ENCODE data around the gene RNF146.

The RNF146 gene

DNA sequence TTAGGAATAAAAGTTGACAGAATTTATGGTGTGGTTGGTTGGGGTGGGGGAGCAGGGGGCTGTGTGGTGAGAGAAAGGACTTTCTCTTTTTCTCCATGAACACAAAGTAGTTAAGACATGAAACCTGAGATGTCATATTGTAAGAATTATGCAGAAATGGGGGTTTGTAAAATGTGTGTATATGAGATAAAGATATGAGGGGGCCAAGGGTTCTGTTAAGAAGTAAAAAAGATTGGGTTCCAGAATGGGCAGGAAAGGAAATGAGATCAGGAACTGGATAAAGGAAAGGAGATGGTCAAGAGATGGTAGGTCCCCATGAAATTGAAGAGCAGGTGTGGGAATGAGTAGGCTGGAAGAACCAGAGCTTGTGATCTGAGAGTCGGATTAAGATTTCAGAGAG is 9.7 kb downstream of the RNF146 start:
- TF ChIP-seq EZH2phosphoT487 (IDR thresholded peaks at IDR 0.05; ENCODE audit: borderline replicate concordance): no peak
- no peak for TF ChIP-seq CTCF (conservative IDR thresholded peaks at IDR 0.05; ENCODE audit: low read length)
- H4K20me1 ChIP-seq (ENCODE audit: insufficient read depth, low read length, poor library complexity, severe bottlenecking): peaks cover 45% of the 10 kb centered on the region
- peaks cover 64% of the 10 kb centered on the region for H3K79me2 ChIP-seq (ENCODE audit: insufficient read depth, low read length)

DNA sequence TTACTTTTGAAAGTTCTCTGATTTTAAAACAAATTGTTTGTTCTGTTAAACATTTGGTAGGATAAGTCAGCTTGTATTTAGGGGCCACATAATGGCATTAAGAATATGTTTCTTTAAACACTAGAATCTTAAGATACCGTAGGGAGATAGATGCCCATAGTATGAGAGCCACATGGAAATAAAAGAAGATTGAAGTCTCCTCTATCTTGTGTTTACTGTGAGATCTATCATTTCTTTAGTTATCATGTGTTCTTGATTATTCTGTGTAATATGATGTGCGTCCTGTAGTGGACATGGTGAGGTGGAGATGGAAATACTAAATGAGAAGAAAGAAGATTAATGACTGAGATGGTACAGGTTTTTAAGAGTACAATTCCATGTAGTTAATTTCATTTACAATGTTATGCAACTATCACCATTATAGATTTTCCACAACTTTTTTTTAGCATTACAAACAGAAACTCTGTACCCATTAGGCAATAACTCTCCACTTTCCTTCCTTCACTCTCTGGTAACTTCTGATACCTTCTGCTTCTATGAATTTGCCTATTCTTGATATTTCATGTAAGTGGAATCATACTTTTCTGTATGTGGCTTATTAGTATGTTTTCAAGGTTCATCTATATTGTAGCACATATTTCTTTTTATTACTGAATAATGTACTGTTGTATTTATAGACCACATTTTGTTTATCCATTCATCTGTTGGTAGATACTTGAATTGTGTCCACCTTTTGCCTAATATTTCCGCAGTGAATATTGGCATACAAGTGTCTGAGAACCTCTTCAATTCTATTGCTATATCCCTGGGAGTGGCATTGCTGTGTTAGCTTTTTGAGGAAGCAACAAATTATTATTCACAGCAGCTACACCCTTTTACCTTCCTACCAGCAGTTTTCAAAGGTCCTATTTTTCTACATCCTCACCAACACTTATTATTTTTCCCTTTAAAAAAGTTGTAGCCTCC is 11.5 kb downstream of the RNF146 start:
- Histone ChIP-seq H3K27me3 (ENCODE audit: insufficient read depth, low read length, poor library complexity, severe bottlenecking) (no peaks in the 10 kb centered on the region), H3K9me3 (ENCODE audit: insufficient read depth, low read depth, low read length) (no peaks in the 10 kb centered on the region), H4K20me1 (ENCODE audit: insufficient read depth, low read length, poor library complexity, severe bottlenecking) (peaks cover 27% of the 10 kb centered on the region), H3K9me2 (replicated peaks; ENCODE audit: low read depth, low read length) (no peaks in the 10 kb centered on the region), H2AFZ (ENCODE audit: low read length) (no peak overlapping the region), H3F3A (ENCODE audit: low read depth) (no peaks in the 10 kb centered on the region), H3K4me1 (ENCODE audit: insufficient read depth, low read length, poor library complexity, severe bottlenecking) (peaks cover 30% of the 10 kb centered on the region), H3K4me2 (ENCODE audit: low read depth, low read length, poor library complexity, severe bottlenecking) (no peak overlapping the region), H3K79me2 (ENCODE audit: insufficient read depth, low read length) (peaks cover 46% of the 10 kb centered on the region), H3K36me3 (ENCODE audit: insufficient read depth, low read length) (peaks cover 15% of the 10 kb centered on the region; the same call in 1 of the 2 replicates), H3K4me3 (ENCODE audit: low read length, poor library complexity, severe bottlenecking) (no peak overlapping the region), H3K9ac (ENCODE audit: low read depth, low read length, poor library complexity, severe bottlenecking) (no peak overlapping the region)
- no peak for TF ChIP-seq CTCF (conservative IDR thresholded peaks at IDR 0.05; ENCODE audit: low read length)
- TF ChIP-seq EZH2phosphoT487 (IDR thresholded peaks at IDR 0.05; ENCODE audit: borderline replicate concordance): no peak

More for the DNA sequence above, 9.7 kb downstream of the RNF146 start:
- Histone ChIP-seq H2AFZ (ENCODE audit: low read length) (no peak overlapping the region), H3K27me3 (ENCODE audit: insufficient read depth, low read length, poor library complexity, severe bottlenecking) (no peaks in the 10 kb centered on the region), H3K9me2 (replicated peaks; ENCODE audit: low read depth, low read length) (no peaks in the 10 kb centered on the region), H3K4me3 (ENCODE audit: low read length, poor library complexity, severe bottlenecking) (no peak overlapping the region), H3F3A (ENCODE audit: low read depth) (no peaks in the 10 kb centered on the region), H3K4me1 (ENCODE audit: insufficient read depth, low read length, poor library complexity, severe bottlenecking) (peaks cover 41% of the 10 kb centered on the region), H3K9me3 (ENCODE audit: insufficient read depth, low read depth, low read length) (no peaks in the 10 kb centered on the region), H3K4me2 (ENCODE audit: low read depth, low read length, poor library complexity, severe bottlenecking) (no peak overlapping the region), H3K9ac (ENCODE audit: low read depth, low read length, poor library complexity, severe bottlenecking) (no peak overlapping the region), H3K36me3 (ENCODE audit: insufficient read depth, low read length) (peaks cover 1% of the 10 kb centered on the region; the same call in 1 of the 2 replicates)

DNA sequence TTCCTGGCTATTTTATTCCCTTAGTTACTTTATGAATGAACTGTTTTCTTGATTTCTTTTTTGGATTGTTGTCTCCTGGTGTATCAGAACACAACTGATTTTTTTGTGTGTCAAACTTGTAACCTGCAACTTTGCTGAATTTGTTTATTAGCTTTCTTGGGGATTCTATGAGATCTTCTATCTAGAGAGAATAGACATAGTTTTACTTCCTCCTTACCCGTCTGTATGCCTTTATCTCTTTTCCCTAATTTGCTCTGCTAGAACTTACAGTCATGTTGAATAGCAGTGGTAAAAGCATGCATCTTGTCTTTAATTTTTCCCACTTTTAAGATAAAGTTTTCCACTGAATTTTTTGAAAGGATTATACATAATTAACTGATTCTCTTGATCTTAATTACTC is 13.2 kb downstream of the RNF146 start:
- Histone ChIP-seq H3K36me3 (ENCODE audit: insufficient read depth, low read length) (peaks cover 29% of the 10 kb centered on the region; the same call in 1 of the 2 replicates), H3K4me1 (ENCODE audit: insufficient read depth, low read length, poor library complexity, severe bottlenecking) (peaks cover 21% of the 10 kb centered on the region), H3K9ac (ENCODE audit: low read depth, low read length, poor library complexity, severe bottlenecking) (no peak overlapping the region), H3K9me2 (replicated peaks; ENCODE audit: low read depth, low read length) (no peaks in the 10 kb centered on the region), H2AFZ (ENCODE audit: low read length) (no peak overlapping the region), H3F3A (ENCODE audit: low read depth) (no peaks in the 10 kb centered on the region), H3K4me2 (ENCODE audit: low read depth, low read length, poor library complexity, severe bottlenecking) (no peak overlapping the region), H3K9me3 (ENCODE audit: insufficient read depth, low read depth, low read length) (no peaks in the 10 kb centered on the region), H3K27me3 (ENCODE audit: insufficient read depth, low read length, poor library complexity, severe bottlenecking) (no peaks in the 10 kb centered on the region), H3K79me2 (ENCODE audit: insufficient read depth, low read length) (peaks cover 29% of the 10 kb centered on the region), H4K20me1 (ENCODE audit: insufficient read depth, low read length, poor library complexity, severe bottlenecking) (peaks cover 11% of the 10 kb centered on the region), H3K4me3 (ENCODE audit: low read length, poor library complexity, severe bottlenecking) (no peak overlapping the region)
- TF ChIP-seq CTCF (conservative IDR thresholded peaks at IDR 0.05; ENCODE audit: low read length): no peak
- TF ChIP-seq EZH2phosphoT487 (IDR thresholded peaks at IDR 0.05; ENCODE audit: borderline replicate concordance): no peak

Measured in Loucy (cell line).